Loucy (cell line): Measurements from ENCODE around the gene RAB44.

ENCODE experiments used
- H2AFZ ChIP-seq: fragments of 200-600 bp; sonication (generic); 2 replicates; pipeline ENCODE4 v1.6.0; 2016; ENCODE audit warnings: antibody characterized with exemption, mild to moderate bottlenecking, low read length, moderate library complexity
- H3F3A ChIP-seq: fragments of 200-600 bp; 2 replicates; pipeline ENCODE4 v1.6.0; 2016; ENCODE audit warnings: antibody characterized with exemption, low read depth, mild to moderate bottlenecking
- H3K27me3 ChIP-seq: fragments of 200-600 bp; sonication (generic); 2 replicates; pipeline ENCODE4 v1.6.1; 2014; ENCODE audit warnings: low read length, mild to moderate bottlenecking; ENCODE audit not compliant: insufficient read depth, poor library complexity, severe bottlenecking
- H3K36me3 ChIP-seq: fragments of 200-600 bp; sonication (generic); 2 replicates; pipeline ENCODE4 v1.6.1; 2016; ENCODE audit warnings: low read length; ENCODE audit not compliant: insufficient read depth
- H3K4me1 ChIP-seq: fragments of 200-600 bp; sonication (generic); 2 replicates; pipeline ENCODE4 v1.5.1; 2014; ENCODE audit warnings: low read length, mild to moderate bottlenecking; ENCODE audit not compliant: insufficient read depth, poor library complexity, severe bottlenecking
- H3K4me2 ChIP-seq: fragments of 200-600 bp; sonication (generic); 2 replicates; pipeline ENCODE4 v1.6.0; 2014; ENCODE audit warnings: antibody characterized with exemption, low read length, low read depth, mild to moderate bottlenecking; ENCODE audit not compliant: poor library complexity, severe bottlenecking
- H3K4me3 ChIP-seq: fragments of 200-600 bp; sonication (generic); 2 replicates; pipeline ENCODE4 v1.5.1; 2014; ENCODE audit warnings: low read length, mild to moderate bottlenecking, mixed read lengths; ENCODE audit not compliant: poor library complexity, severe bottlenecking
- H3K79me2 ChIP-seq: fragments of 200-600 bp; sonication (generic); 2 replicates; pipeline ENCODE4 v1.6.1; 2014; ENCODE audit warnings: low read length; ENCODE audit not compliant: insufficient read depth
- H3K9ac ChIP-seq: fragments of 200-600 bp; sonication (generic); 2 replicates; pipeline ENCODE4 v1.6.0; 2014; ENCODE audit warnings: mild to moderate bottlenecking, low read depth, low read length, moderate library complexity; ENCODE audit not compliant: poor library complexity, severe bottlenecking
- H3K9me2 ChIP-seq: fragments of 200-600 bp; sonication (generic); replicated peaks from 2 replicates; pipeline ENCODE4 v1.6.1; 2016; ENCODE audit warnings: low read depth, low read length, mixed read lengths
- H3K9me3 ChIP-seq: fragments of 200-600 bp; sonication (generic); 2 replicates; pipeline ENCODE4 v1.6.1; 2014; ENCODE audit warnings: mild to moderate bottlenecking, antibody characterized with exemption, low read length, low read depth; ENCODE audit not compliant: insufficient read depth
- H4K20me1 ChIP-seq: fragments of 200-600 bp; sonication (generic); 2 replicates; pipeline ENCODE4 v1.6.0; 2014; ENCODE audit warnings: antibody characterized with exemption, low read length, mild to moderate bottlenecking; ENCODE audit not compliant: insufficient read depth, poor library complexity, severe bottlenecking
- CTCF ChIP-seq: fragments of 200-600 bp; sonication (generic); conservative IDR thresholded peaks from 2 replicates; pipeline ENCODE4 v1.5.1; 2014; ENCODE audit warnings: mild to moderate bottlenecking, antibody characterized with exemption, low read length
- EZH2phosphoT487 ChIP-seq: fragments of 200-600 bp; IDR thresholded peaks from 2 replicates; pipeline ENCODE4 v1.6.1; 2018; ENCODE audit warnings: antibody characterized with exemption, mild to moderate bottlenecking, moderate library complexity, borderline replicate concordance

RAB44 gene

GRCh38 chr6:36700831-36701230 is 3.2 kb downstream of the RAB44 start:
- peaks cover 52% of the 10 kb centered on the region for H3K4me1 ChIP-seq
- no peak for TF ChIP-seq EZH2phosphoT487
- no peak for TF ChIP-seq CTCF
- H3K9ac ChIP-seq: peak overlapping the region; percentile 98
- peak overlapping the region; percentile 91 for H3K4me2 ChIP-seq
- no peaks in the 10 kb centered on the region for H3K27me3 ChIP-seq
- H3F3A ChIP-seq: no peaks in the 10 kb centered on the region
- peaks cover 51% of the 10 kb centered on the region for H4K20me1 ChIP-seq
- no peak overlapping the region for H2AFZ ChIP-seq
- H3K79me2 ChIP-seq: peaks cover 67% of the 10 kb centered on the region
- H3K36me3 ChIP-seq: peaks cover 9% of the 10 kb centered on the region; the same call in 1 of the 2 replicates
- H3K4me3 ChIP-seq: peak overlapping the region; percentile 95
- no peaks in the 10 kb centered on the region for H3K9me3 ChIP-seq
- no peaks in the 10 kb centered on the region for H3K9me2 ChIP-seq

GRCh38 chr6:36701401-36701991 is 3.9 kb downstream of the RAB44 start:
- TF ChIP-seq CTCF: peak; percentile 60
- TF ChIP-seq EZH2phosphoT487: no peak
- Histone ChIP-seq H3K9me3 (no peaks in the 10 kb centered on the region), H2AFZ (no peak overlapping the region), H4K20me1 (peaks cover 51% of the 10 kb centered on the region), H3K4me2 (peak overlapping the region; percentile 91), H3K27me3 (no peaks in the 10 kb centered on the region), H3K4me1 (peaks cover 52% of the 10 kb centered on the region), H3K36me3 (peaks cover 16% of the 10 kb centered on the region; the same call in 1 of the 2 replicates), H3K9ac (peak overlapping the region; percentile 98), H3K9me2 (no peaks in the 10 kb centered on the region), H3F3A (no peaks in the 10 kb centered on the region), H3K4me3 (peak overlapping the region; percentile 95), H3K79me2 (peaks cover 73% of the 10 kb centered on the region)

GRCh38 chr6:36702656-36703055 is 5.0 kb downstream of the RAB44 start:
- no peaks in the 10 kb centered on the region for H3F3A ChIP-seq
- peak overlapping the region; percentile 23 for H3K9ac ChIP-seq
- H3K79me2 ChIP-seq: peaks cover 84% of the 10 kb centered on the region
- TF ChIP-seq EZH2phosphoT487: no peak
- TF ChIP-seq CTCF: no peak
- H2AFZ ChIP-seq: no peak overlapping the region
- H3K36me3 ChIP-seq: peaks cover 27% of the 10 kb centered on the region; the same call in 1 of the 2 replicates
- no peaks in the 10 kb centered on the region for H3K9me2 ChIP-seq
- H3K27me3 ChIP-seq: no peaks in the 10 kb centered on the region
- H3K4me2 ChIP-seq: peak overlapping the region; percentile 91
- no peaks in the 10 kb centered on the region for H3K9me3 ChIP-seq
- peaks cover 55% of the 10 kb centered on the region for H4K20me1 ChIP-seq
- H3K4me3 ChIP-seq: no peak overlapping the region
- H3K4me1 ChIP-seq: peaks cover 47% of the 10 kb centered on the region
